Measurements from ENCODE around the gene PXT1.

Gene PXT1

DNA sequence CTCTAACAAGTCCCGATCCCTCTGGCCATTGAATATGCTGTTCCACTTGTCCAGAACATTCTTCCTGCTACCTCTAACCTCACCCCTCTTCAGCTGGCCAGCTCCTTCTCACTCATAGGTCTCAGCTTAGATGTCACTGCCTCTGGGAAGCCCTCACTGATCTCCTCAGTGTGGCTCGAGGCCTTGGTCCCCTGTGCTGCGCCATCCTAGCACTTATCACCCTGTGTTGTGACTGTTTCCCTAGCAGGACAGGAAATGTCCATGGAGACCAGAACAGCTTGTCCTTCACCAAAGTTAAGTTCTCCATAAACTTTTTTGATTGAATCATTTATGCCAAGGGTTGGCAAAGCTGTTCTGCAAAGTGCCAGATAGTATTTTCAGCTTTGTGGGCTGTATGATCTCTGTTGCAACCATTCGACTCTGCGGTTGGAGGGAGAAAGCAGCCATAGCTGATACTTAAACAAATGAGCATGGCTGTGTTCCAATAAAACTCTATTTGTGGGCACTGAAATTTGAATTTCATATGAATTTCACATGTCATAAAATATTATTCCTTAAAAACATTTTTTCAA is 99.5 kb downstream of the PXT1 start (continued):
- no peak for TF ChIP-seq SCRT2 (tag by site-specific recombination; IDR thresholded peaks at IDR 0.05)

DNA sequence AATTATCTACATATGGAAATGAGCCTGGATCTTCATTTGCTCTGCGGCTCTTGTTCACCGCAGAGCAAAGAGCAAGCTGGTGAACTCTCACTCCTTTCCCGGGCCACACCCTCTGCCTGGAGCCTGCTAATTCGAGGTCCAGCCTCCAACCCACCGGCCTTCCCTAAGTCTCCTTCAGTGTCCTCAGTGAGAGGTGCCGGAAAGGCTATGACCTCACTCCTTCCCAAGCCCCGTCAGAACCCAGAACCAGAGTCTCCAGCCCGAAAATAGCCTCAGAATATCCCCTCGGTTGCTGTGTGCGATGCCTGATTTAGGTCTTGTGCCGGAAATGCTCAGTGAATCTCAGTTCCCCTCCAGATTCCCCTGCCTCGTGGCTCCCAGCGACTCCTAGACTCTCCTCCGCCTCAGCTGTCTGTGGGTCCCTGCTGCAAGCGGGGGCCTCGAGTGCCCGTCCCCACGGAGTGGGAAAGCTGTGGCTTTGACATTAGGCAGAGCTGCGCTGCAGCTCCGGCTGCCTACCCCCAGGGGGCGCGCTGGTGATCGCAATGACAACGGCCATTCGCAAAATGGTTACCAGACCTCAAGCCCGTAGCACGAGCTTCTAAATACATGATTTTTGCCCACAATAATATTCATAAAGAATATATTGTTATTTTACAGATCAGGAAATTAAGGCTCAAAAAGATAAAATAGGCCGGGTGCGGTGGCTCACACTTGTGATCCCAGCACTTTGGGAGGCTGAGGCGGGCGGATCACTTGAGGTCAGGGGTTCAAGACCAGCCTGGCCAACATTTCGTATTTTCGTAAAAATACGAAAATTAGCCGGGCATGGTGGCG is 101.8 kb downstream of the PXT1 start:
- Histone ChIP-seq H3K36me3 (ENCODE audit: control insufficient read depth in 2 of 2, insufficient read depth in 1 of 2, low read length in 2 of 2) (no peaks in the 10 kb centered on the region), H3K4me1 (ENCODE audit: control insufficient read depth, insufficient read depth, low read length) (no peaks in the 10 kb centered on the region), H3K4me3 (ENCODE audit: low read depth, low read length) (no peak overlapping the region), H3K9me3 (ENCODE audit: control insufficient read depth, insufficient read depth, low read depth, low read length) (no peaks in the 10 kb centered on the region), H3K27ac (ENCODE audit: extremely low read depth, low read depth, low read length) (no peak overlapping the region)
- ChIA-PET CTCF (interaction anchor here (0.6 to 17.7 kb wide), 46 partner anchors 9 to 489 kb away, joined by 3 to 234 read pairs (median 4); partner anchors contain the start of gene MAPK14), POLR2A (interaction anchor here (0.6 to 1.4 kb wide), 2 partner anchors 10 to 192 kb away, joined by 3 to 5 read pairs; no protein-coding TSS in a partner anchor)
- TF ChIP-seq FEZF1 (tag by site-specific recombination; IDR thresholded peaks at IDR 0.05) (no peak), ZNF274 (IDR thresholded peaks at IDR 0.05; ENCODE audit: low read length) (no peak), ZNF274 (tag by site-specific recombination; IDR thresholded peaks at IDR 0.05; ENCODE audit: borderline replicate concordance) (no peak), TRIM28 (IDR thresholded peaks at IDR 0.05; ENCODE audit: borderline replicate concordance, low read length) (no peak), ZNF354C (tag by site-specific recombination; IDR thresholded peaks at IDR 0.05; ENCODE audit: borderline replicate concordance, low read depth) (no peak), ZNF335 (tag by site-specific recombination; conservative IDR thresholded peaks at IDR 0.05) (peak; percentile 68; the same call in 1 of the 2 replicates), GLIS2 (tag by site-specific recombination; IDR thresholded peaks at IDR 0.05) (no peak), YY2 (tag by site-specific recombination; IDR thresholded peaks at IDR 0.05) (no peak), ZNF664 (tag by site-specific recombination; IDR thresholded peaks at IDR 0.05) (no peak), ZBTB17 (tag by site-specific recombination; IDR thresholded peaks at IDR 0.05) (peak; percentile 17; the same call in 1 of the 2 replicates), ZNF24 (tag by site-specific recombination; IDR thresholded peaks at IDR 0.05) (no peak), ZNF777 (tag by site-specific recombination; IDR thresholded peaks at IDR 0.05; ENCODE audit: borderline replicate concordance) (0 out of 2 replicates have a peak, but pooled peaks have one; percentile 47), ZNF391 (tag by site-specific recombination; IDR thresholded peaks at IDR 0.05; ENCODE audit: borderline replicate concordance, low read depth) (0 out of 2 replicates have a peak, but pooled peaks have one; percentile 5), ZNF626 (tag by site-specific recombination; IDR thresholded peaks at IDR 0.05) (no peak), KLF10 (tag by site-specific recombination; IDR thresholded peaks at IDR 0.05) (no peak)
- TF ChIP-seq, protein P1, sequence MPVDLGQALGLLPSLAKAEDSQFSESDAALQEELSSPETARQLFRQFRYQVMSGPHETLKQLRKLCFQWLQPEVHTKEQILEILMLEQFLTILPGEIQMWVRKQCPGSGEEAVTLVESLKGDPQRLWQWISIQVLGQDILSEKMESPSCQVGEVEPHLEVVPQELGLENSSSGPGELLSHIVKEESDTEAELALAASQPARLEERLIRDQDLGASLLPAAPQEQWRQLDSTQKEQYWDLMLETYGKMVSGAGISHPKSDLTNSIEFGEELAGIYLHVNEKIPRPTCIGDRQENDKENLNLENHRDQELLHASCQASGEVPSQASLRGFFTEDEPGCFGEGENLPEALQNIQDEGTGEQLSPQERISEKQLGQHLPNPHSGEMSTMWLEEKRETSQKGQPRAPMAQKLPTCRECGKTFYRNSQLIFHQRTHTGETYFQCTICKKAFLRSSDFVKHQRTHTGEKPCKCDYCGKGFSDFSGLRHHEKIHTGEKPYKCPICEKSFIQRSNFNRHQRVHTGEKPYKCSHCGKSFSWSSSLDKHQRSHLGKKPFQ (tag by site-specific recombination; IDR thresholded peaks at IDR 0.05) = no peak
- TF ChIP-seq, protein P2, sequence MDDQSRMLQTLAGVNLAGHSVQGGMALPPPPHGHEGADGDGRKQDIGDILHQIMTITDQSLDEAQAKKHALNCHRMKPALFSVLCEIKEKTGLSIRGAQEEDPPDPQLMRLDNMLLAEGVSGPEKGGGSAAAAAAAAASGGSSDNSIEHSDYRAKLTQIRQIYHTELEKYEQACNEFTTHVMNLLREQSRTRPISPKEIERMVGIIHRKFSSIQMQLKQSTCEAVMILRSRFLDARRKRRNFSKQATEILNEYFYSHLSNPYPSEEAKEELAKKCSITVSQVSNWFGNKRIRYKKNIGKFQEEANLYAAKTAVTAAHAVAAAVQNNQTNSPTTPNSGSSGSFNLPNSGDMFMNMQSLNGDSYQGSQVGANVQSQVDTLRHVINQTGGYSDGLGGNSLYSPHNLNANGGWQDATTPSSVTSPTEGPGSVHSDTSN (CRISPR knock-in tag; IDR thresholded peaks at IDR 0.05) = peak; percentile 82; the same call in 1 of the 2 replicates
- TF ChIP-seq, protein P3, sequence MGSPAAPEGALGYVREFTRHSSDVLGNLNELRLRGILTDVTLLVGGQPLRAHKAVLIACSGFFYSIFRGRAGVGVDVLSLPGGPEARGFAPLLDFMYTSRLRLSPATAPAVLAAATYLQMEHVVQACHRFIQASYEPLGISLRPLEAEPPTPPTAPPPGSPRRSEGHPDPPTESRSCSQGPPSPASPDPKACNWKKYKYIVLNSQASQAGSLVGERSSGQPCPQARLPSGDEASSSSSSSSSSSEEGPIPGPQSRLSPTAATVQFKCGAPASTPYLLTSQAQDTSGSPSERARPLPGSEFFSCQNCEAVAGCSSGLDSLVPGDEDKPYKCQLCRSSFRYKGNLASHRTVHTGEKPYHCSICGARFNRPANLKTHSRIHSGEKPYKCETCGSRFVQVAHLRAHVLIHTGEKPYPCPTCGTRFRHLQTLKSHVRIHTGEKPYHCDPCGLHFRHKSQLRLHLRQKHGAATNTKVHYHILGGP (tag by site-specific recombination; IDR thresholded peaks at IDR 0.05) = no peak
- TF ChIP-seq, protein P4, sequence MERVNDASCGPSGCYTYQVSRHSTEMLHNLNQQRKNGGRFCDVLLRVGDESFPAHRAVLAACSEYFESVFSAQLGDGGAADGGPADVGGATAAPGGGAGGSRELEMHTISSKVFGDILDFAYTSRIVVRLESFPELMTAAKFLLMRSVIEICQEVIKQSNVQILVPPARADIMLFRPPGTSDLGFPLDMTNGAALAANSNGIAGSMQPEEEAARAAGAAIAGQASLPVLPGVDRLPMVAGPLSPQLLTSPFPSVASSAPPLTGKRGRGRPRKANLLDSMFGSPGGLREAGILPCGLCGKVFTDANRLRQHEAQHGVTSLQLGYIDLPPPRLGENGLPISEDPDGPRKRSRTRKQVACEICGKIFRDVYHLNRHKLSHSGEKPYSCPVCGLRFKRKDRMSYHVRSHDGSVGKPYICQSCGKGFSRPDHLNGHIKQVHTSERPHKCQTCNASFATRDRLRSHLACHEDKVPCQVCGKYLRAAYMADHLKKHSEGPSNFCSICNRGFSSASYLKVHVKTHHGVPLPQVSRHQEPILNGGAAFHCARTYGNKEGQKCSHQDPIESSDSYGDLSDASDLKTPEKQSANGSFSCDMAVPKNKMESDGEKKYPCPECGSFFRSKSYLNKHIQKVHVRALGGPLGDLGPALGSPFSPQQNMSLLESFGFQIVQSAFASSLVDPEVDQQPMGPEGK (tag by site-specific recombination; IDR thresholded peaks at IDR 0.05) = peak; percentile 44
- TF ChIP-seq, protein P5, sequence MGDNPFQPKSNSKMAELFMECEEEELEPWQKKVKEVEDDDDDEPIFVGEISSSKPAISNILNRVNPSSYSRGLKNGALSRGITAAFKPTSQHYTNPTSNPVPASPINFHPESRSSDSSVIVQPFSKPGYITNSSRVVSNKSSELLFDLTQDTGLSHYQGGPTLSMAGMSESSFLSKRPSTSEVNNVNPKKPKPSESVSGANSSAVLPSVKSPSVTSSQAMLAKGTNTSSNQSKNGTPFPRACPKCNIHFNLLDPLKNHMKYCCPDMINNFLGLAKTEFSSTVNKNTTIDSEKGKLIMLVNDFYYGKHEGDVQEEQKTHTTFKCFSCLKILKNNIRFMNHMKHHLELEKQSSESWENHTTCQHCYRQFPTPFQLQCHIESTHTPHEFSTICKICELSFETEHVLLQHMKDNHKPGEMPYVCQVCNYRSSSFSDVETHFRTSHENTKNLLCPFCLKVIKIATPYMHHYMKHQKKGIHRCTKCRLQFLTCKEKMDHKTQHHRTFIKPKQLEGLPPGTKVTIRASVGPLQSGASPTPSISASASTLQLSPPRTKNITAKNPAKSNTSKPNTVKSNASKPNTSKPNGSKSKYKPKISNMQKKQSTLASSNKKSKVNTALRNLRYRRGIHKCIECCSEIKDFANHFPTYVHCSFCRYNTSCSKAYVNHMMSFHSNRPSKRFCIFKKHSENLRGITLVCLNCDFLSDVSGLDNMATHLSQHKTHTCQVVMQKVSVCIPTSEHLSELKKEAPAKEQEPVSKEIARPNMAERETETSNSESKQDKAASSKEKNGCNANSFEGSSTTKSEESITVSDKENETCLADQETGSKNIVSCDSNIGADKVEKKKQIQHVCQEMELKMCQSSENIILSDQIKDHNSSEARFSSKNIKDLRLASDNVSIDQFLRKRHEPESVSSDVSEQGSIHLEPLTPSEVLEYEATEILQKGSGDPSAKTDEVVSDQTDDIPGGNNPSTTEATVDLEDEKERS (tag by site-specific recombination; IDR thresholded peaks at IDR 0.05) = 0 out of 2 replicates have a peak, but pooled peaks have one; percentile 14

Data from HEK293 (cell line).